ENCODE results near the gene PROM1.

- TF ChIP-seq CTCF (IDR thresholded peaks at IDR 0.05) (no peak), POLR2AphosphoS5 (IDR thresholded peaks at IDR 0.05) (no peak)
Observed at GRCh38 chr4:16016536-16016935, 67.3 kb downstream of the PROM1 start.
